ENCODE data around the gene GP1BB.
A peak's percentile ranks its signal among the peaks of the same experiment; 100 is the strongest.

The GP1BB gene

GRCh38 chr22:19727310-19728150 is 4.2 kb downstream of the GP1BB start:
- no peak for DNase-seq

GRCh38 chr22:19728271-19728670 is 4.9 kb downstream of the GP1BB start:
- DNase-seq, result no peak

DNA sequence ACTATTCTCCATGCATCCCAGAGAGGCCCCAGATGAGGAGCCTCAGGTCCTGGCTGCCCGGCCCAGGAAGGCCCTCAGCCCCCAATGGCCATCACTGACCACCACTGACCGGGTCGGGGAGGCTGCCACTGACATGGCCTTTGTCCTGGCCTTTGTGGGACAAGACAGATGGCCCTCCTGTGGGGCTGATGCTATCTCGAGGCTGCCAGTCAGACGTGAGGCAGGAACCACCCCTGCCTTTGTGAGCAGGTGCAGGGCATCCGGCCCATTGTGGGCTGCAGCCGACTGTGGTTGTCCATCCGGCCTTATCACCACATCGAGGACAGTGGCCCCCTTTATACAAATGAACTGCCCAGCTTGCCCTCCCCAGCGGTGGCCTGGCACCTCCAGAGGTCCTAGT is 5.5 kb downstream of the GP1BB start:
- no peak for DNase-seq

GRCh38 chr22:19729507-19729906 is 6.2 kb downstream of the GP1BB start:
- no peak for DNase-seq

GRCh38 chr22:19730198-19730597 is 6.9 kb downstream of the GP1BB start:
- no peak for DNase-seq

GRCh38 chr22:19730655-19731360 is 7.5 kb downstream of the GP1BB start:
- peak; percentile 51 for DNase-seq

GRCh38 chr22:19731361-19732135 is 8.2 kb downstream of the GP1BB start:
- no peak for DNase-seq

DNA sequence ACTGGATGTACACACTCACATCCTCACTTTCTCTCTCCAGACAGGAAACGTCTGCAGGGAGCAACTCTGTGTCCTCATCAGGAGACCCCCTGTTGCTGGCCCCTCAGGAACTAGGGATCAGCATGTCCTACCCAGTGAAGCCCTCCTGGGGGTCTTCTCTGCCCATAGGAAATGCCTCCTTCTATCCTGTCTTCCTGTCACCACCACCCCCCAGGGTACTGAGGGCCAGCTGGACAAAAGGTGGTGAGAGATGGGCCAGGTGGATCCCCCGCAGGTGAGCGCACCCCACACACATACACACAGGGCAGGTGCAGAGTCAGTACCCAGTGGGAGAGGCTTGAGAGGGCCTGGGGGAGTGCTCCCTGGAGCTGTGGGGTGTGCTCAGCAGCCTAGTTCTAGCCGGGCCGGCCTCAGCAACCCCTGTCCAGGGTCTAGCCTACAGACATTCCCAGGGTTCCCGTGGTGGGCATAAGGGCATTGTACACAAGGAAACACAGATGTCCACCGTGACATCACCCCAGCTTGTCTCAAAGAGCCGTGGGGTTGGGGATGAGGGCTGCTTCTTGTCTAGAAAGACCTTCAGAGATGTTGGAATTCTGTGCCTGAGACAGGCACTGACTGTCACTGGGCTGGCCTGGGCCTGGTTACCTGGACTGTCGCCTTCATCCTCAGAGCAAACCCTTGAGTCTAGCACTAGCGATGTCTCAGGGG is 9.2 kb downstream of the GP1BB start:
- no peak for DNase-seq

DNA sequence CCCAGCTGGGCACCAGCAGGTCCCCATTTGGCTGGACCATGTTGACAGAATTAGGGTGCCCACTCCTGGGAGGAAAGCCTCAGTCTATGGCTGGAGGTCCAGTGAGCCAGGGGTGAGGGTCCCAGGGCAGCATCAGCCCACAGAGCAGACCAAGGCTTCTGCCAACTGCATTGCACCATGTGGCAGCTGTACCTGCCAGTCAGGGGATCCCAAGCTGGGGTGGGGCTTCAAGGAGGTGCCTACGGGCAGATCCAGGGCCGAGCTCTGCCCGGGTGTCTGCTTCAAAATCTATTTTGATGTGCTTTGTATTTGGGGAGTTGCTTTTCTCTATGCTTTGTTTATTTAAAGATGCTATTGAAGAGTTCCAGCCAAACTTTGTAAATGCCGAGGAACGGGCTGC is 10.4 kb downstream of the GP1BB start:
- no peak for DNase-seq

- DNase-seq, result no peak
Measured at GRCh38 chr22:19734163-19734562, 10.8 kb downstream of the GP1BB start.

- no peak for DNase-seq
Measured at GRCh38 chr22:19734837-19735382, 11.6 kb downstream of the GP1BB start.

GRCh38 chr22:19735665-19736510 is 12.5 kb downstream of the GP1BB start:
- DNase-seq, result no peak

DNA sequence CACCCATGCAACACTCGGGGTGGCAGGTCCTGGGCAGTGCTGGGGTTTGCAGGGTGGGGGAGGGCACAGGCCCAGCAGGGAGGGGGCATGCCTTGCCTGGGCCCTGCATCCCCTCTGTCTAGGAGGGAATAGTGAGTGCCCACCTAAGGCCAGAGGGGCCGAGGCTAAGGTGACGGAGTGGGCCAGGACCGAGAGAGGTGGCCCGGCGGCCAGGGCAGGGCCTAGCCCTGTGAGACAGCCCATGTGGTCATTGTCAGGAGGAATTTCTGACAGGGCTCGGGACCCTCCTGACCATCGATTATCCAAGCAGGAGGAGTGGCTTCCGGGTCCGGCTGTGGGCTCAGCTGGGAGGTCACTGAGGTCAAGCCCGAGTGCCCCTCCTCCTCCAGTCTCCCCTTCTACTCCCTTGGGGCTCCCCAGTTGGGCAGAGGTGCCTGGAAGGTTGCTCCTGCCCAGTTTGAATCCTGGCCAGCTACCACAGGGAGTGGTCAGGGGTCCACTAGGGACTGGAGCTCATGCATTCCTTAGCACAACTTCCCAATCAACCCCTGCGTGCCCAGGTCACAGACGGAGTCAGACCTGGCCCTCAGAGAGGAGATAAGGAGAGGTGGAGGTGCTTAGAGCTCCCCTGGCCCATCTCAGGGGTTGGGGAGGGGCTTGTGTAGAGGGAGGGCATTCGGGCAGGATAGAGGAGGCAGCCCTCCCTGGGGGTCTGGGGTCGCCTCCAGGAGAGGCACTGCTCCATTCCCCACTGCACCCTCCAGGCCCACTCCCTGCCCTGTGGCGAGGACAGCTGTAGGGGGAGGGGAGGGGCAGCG is 14.7 kb downstream of the GP1BB start:
- no peak for DNase-seq

DNA sequence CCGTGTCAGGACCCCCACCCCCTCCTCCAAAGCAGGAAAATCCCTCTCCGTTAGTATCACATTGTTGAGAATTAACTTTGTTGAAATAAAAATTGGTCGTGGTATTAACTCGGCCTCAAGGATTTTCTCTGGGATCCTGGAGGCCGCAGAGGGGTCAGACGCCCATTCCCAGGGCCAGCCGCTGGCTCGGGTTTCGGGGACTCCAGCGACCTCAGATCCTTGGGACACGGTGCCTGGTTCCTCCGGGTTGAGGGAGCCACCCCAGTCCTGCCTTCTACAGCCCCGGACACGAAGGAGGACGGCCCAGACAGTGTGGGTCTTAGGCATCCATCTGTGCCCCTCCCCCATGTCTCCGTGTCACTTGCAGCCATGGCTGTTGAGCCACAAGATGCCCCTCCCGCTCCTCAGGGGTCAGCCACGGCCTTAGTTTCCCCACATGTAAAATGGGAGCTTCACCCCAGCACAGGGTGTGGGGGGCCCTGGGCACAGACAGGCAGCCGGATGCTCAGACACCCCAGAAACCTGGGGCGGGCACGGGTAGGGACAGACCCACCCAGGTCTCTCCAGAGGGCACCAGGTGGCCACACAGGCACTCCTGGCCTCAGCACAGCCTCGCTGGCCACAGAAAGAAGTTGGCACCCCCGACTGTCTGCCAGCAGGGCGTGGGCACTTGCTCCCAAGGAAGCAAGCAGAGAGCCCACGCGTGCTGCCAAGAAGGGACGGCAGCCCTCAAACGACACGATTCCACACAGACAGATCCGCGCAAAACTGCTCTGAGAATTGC is 15.5 kb downstream of the GP1BB start:
- no peak for DNase-seq

DNA sequence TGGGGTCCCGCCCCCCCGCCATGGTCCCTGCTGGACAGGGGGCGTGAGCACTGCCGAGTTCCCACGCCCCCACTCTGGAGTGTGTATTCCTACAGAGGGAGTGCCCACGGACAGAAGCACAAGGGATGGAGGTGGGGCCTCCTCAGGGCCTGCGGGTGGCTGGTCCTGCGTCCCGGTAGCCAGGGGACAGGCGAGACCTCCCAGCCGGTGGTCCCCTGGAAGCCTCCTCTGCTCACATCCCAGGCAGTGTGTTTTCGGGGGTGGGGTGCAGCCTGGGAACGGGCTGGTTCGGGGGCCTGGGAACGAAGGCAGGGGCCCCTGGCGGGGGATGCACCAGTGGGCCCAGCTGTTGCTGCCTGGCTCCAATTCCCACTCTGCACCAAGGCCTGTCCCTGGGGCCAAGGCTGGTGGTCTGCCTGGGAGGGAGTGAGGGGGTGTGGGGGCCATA is 16.1 kb downstream of the GP1BB start:
- DNase-seq, result no peak

DNA sequence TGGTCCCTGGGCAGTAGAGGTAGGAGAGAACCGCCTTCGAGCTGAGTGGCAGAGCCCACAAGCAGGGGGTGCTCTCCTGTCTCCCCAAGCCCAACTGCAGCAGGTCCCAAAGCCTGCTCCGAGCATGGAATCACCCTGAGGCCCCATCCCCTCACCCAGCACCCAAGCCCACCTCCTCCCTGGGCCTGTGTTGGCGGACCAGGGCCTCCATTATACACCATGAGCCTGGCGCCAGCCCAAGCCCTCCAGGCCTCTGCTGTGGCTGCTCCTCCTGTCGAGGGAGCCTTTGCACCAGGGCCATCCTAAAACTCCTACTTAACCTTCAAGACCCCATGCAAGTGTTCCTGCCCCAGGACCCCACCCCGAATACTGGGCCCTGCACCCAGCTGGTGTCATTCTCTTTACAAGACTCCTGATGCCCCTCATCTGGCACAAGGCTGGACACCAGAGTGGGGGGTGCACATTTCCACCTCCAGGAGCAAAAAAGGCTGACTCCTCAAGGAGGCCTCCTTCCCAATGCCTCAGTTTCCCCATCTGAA is 16.6 kb downstream of the GP1BB start:
- no peak for DNase-seq

DNA sequence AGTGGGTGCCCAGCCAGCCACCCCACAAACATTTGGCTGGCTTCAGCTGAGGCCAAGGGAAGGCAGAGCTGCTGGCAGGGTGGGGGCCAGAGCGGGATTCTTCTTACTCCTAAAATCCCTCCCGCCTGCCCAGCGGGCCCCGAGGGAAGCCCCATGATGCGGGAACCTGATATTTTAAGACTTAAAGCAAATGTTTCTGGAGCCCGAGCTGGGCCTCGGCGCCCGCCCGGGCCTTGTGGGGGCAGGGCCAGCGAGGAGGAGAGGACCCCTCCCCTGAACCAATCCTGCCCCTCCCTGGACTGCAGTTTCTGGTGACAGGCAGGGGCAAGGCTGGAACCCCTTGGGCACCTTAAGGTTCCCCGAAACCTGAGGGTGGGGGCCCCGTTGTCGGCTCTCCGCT is 17.2 kb downstream of the GP1BB start:
- DNase-seq, result no peak

GRCh38 chr22:19741053-19741452 is 17.7 kb downstream of the GP1BB start:
- no peak for DNase-seq

Data from NCI-H1694 (cell line).